ENCODE results near the gene FCN1. TPM values are rescaled to one million over a fixed set of nuclear protein-coding genes. Genes with fewer than 3 reads are reported as not detected.

The FCN1 gene
- total and polyA plus RNA-seq, 2 experiments from 2014 or later, result not detected

GRCh38 chr9:134961331-134962064 lies 43.8 kb upstream of the FCN1 start:
- Histone ChIP-seq H3K4me2 (no peak overlapping the region), H2AFZ (no peak overlapping the region), H3K4me3 (no peak overlapping the region), H3K27ac (no peak overlapping the region), H3K36me3 (replicated peaks; ENCODE audit: insufficient read depth, low read depth) (no peaks in the 10 kb centered on the region), H3K79me2 (no peaks in the 10 kb centered on the region), H4K20me1 (ENCODE audit: insufficient read depth, poor library complexity, severe bottlenecking) (no peaks in the 10 kb centered on the region), H3K27me3 (no peaks in the 10 kb centered on the region), H3K9me3 (ENCODE audit: low read depth) (no peaks in the 10 kb centered on the region), H3K4me1 (ENCODE audit: insufficient read depth) (no peaks in the 10 kb centered on the region), H3K9me2 (replicated peaks; ENCODE audit: insufficient read depth) (no peaks in the 10 kb centered on the region)
- TF ChIP-seq CTCF (IDR thresholded peaks at IDR 0.05; ENCODE audit: poor library complexity) (no peak), EZH2 (IDR thresholded peaks at IDR 0.05; ENCODE audit: borderline replicate concordance) (no peak), EZH2phosphoT487 (IDR thresholded peaks at IDR 0.05; ENCODE audit: low read depth, severe bottlenecking, unreplicated experiment) (no peak)
- DNase-seq (ENCODE audit: low spot score), result no peak
- 84% methylated on average over 21 of the region's 21 CpGs for WGBS (ENCODE audit: low lambda C conversion rate, missing lambda C conversion rate)

GRCh38 chr9:134960701-134961181 lies 43.0 kb upstream of the FCN1 start:
- no peaks in the 10 kb centered on the region for H3K9me2 ChIP-seq (replicated peaks; ENCODE audit: insufficient read depth)
- H2AFZ ChIP-seq, result no peak overlapping the region
- WGBS (ENCODE audit: low lambda C conversion rate, missing lambda C conversion rate), result 87% methylated on average over 15 of the region's 15 CpGs
- H3K36me3 ChIP-seq (replicated peaks; ENCODE audit: insufficient read depth, low read depth), result no peaks in the 10 kb centered on the region
- no peaks in the 10 kb centered on the region for H4K20me1 ChIP-seq (ENCODE audit: insufficient read depth, poor library complexity, severe bottlenecking)
- H3K79me2 ChIP-seq, result no peaks in the 10 kb centered on the region
- no peaks in the 10 kb centered on the region for H3K27me3 ChIP-seq
- H3K4me3 ChIP-seq, result no peak overlapping the region
- no peak overlapping the region for H3K27ac ChIP-seq
- no peaks in the 10 kb centered on the region for H3K4me1 ChIP-seq (ENCODE audit: insufficient read depth)
- H3K9me3 ChIP-seq (ENCODE audit: low read depth), result no peaks in the 10 kb centered on the region
- DNase-seq (ENCODE audit: low spot score), result no peak
- TF ChIP-seq EZH2 (IDR thresholded peaks at IDR 0.05; ENCODE audit: borderline replicate concordance), result no peak
- TF ChIP-seq EZH2phosphoT487 (IDR thresholded peaks at IDR 0.05; ENCODE audit: low read depth, severe bottlenecking, unreplicated experiment), result no peak
- TF ChIP-seq CTCF (IDR thresholded peaks at IDR 0.05; ENCODE audit: poor library complexity), result no peak
- no peak overlapping the region for H3K4me2 ChIP-seq

- no peak for TF ChIP-seq EZH2phosphoT487 (IDR thresholded peaks at IDR 0.05; ENCODE audit: low read depth, severe bottlenecking, unreplicated experiment)
- no peak for TF ChIP-seq CTCF (IDR thresholded peaks at IDR 0.05; ENCODE audit: poor library complexity)
- no peak for TF ChIP-seq EZH2 (IDR thresholded peaks at IDR 0.05; ENCODE audit: borderline replicate concordance)
- no peaks in the 10 kb centered on the region for H3K79me2 ChIP-seq
- no peaks in the 10 kb centered on the region for H3K36me3 ChIP-seq (replicated peaks; ENCODE audit: insufficient read depth, low read depth)
- H3K4me1 ChIP-seq (ENCODE audit: insufficient read depth), result no peaks in the 10 kb centered on the region
- no peaks in the 10 kb centered on the region for H3K9me2 ChIP-seq (replicated peaks; ENCODE audit: insufficient read depth)
- no peaks in the 10 kb centered on the region for H3K27me3 ChIP-seq
- H3K9me3 ChIP-seq (ENCODE audit: low read depth), result no peaks in the 10 kb centered on the region
- no peak overlapping the region for H3K27ac ChIP-seq
- DNase-seq (ENCODE audit: low spot score), result no peak
- no peak overlapping the region for H3K4me3 ChIP-seq
- no peaks in the 10 kb centered on the region for H4K20me1 ChIP-seq (ENCODE audit: insufficient read depth, poor library complexity, severe bottlenecking)
- no peak overlapping the region for H2AFZ ChIP-seq
- H3K4me2 ChIP-seq, result no peak overlapping the region
- WGBS (ENCODE audit: low lambda C conversion rate, missing lambda C conversion rate), result 88% methylated on average over 9 of the region's 9 CpGs
These were observed 42.2 kb upstream of the FCN1 start for GRCh38 chr9:134959971-134960310.
